HEK293 (cell line): ENCODE measurements around the gene ETV6.

Experiments
- BCL6B ChIP-seq: fragments of 450-650 bp; formaldehyde crosslinking; IDR thresholded peaks from 2 replicates; pipeline ENCODE4 v1.5.1; 2017; ENCODE audit warnings: missing biosample characterization, missing genetic modification characterization
- CTCF ChIP-seq: fragments of 450-650 bp; formaldehyde crosslinking; IDR thresholded peaks from 2 replicates; pipeline ENCODE4 v1.5.1; 2016; ENCODE audit warnings: missing biosample characterization, missing genetic modification characterization
- HIC1 ChIP-seq: fragments of 450-650 bp; formaldehyde crosslinking; IDR thresholded peaks from 2 replicates; pipeline ENCODE4 v1.5.1; 2016; ENCODE audit warnings: missing biosample characterization, missing genetic modification characterization
- SETDB1 ChIP-seq: IDR thresholded peaks from one replicate; pipeline ENCODE4 v1.6.1; 2017; ENCODE audit warnings: mild to moderate bottlenecking, low read length, moderate library complexity, mixed read lengths; ENCODE audit not compliant: insufficient read length
- SP2 ChIP-seq: fragments of 450-650 bp; formaldehyde crosslinking; IDR thresholded peaks from 2 replicates; pipeline ENCODE4 v1.5.1; 2016; ENCODE audit warnings: missing biosample characterization, missing genetic modification characterization
- SP7 ChIP-seq: fragments of 450-650 bp; formaldehyde crosslinking; IDR thresholded peaks from 2 replicates; pipeline ENCODE4 v1.5.1; 2016; ENCODE audit warnings: missing biosample characterization, missing genetic modification characterization
- ZBTB11 ChIP-seq: fragments of 450-650 bp; formaldehyde crosslinking; conservative IDR thresholded peaks from 2 replicates; pipeline ENCODE4 v1.5.1; 2016; ENCODE audit warnings: low read depth, missing biosample characterization, missing genetic modification characterization
- ZBTB44 ChIP-seq: fragments of 450-650 bp; IDR thresholded peaks from 2 replicates; pipeline ENCODE4 v1.5.1; 2018; ENCODE audit warnings: missing biosample characterization, mild to moderate bottlenecking, missing genetic modification characterization
- ZBTB8A ChIP-seq: fragments of 450-650 bp; formaldehyde crosslinking; IDR thresholded peaks from 2 replicates; pipeline ENCODE4 v1.5.1; 2016; ENCODE audit warnings: missing biosample characterization, missing genetic modification characterization
- ZNF121 ChIP-seq: fragments of 450-650 bp; formaldehyde crosslinking; IDR thresholded peaks from 2 replicates; pipeline ENCODE4 v1.5.1; 2016; ENCODE audit warnings: missing biosample characterization, missing genetic modification characterization
- ZNF214 ChIP-seq: fragments of 450-650 bp; formaldehyde crosslinking; IDR thresholded peaks from 2 replicates; pipeline ENCODE4 v1.5.1; 2017; ENCODE audit warnings: missing biosample characterization, mild to moderate bottlenecking, missing genetic modification characterization, borderline replicate concordance
- ZNF549 ChIP-seq: fragments of 450-650 bp; IDR thresholded peaks from 2 replicates; pipeline ENCODE4 v1.5.1; 2018; ENCODE audit warnings: missing biosample characterization, missing genetic modification characterization, mild to moderate bottlenecking, inconsistent platforms, moderate library complexity
- ZNF571 ChIP-seq: fragments of 450-650 bp; formaldehyde crosslinking; IDR thresholded peaks from 2 replicates; pipeline ENCODE4 v1.5.0; 2017; ENCODE audit warnings: missing biosample characterization, missing genetic modification characterization
- ZNF785 ChIP-seq: fragments of 450-650 bp; formaldehyde crosslinking; IDR thresholded peaks from 2 replicates; pipeline ENCODE4 v1.5.1; 2016; ENCODE audit warnings: missing biosample characterization, missing genetic modification characterization

- TF ChIP-seq ZNF785 (tag by site-specific recombination): no peak
- TF ChIP-seq ZBTB8A (tag by site-specific recombination): no peak
- no peak for TF ChIP-seq CTCF (tag by site-specific recombination)
- TF ChIP-seq SP2 (tag by site-specific recombination): no peak
- no peak for TF ChIP-seq ZBTB44 (tag by site-specific recombination)
- TF ChIP-seq BCL6B (tag by site-specific recombination): no peak
- TF ChIP-seq ZNF549 (tag by site-specific recombination): no peak
- TF ChIP-seq ZNF121: no peak
- TF ChIP-seq SP7 (tag by site-specific recombination): no peak
- no peak for TF ChIP-seq ZBTB11 (tag by site-specific recombination)
- no peak for TF ChIP-seq SETDB1
- no peak for TF ChIP-seq ZNF214 (tag by site-specific recombination)
- no peak for TF ChIP-seq ZNF571 (tag by site-specific recombination)
- no peak for TF ChIP-seq HIC1 (tag by site-specific recombination)
Measured at GRCh38 chr12:11923067-11923466, 273.6 kb downstream of the ETV6 start.
